Common myeloid progenitor, CD34-positive (primary cell): ENCODE results near the gene MCM7.

Experiments
- CTCF ChIA-PET: fragments of 350-600 bp; sonication (Branson Sonifier 250); formaldehyde crosslinking; loops from one replicate; lab custom pipeline; 2021; ENCODE audit warnings: antibody characterized with exemption; lab: Charles Lee
- POLR2A ChIA-PET: fragments of 350-600 bp; sonication (Branson Sonifier 250); formaldehyde crosslinking; loops from one replicate; lab custom pipeline; 2021; ENCODE audit warnings: antibody characterized with exemption; lab: Charles Lee
- DNase-seq, 3 donors: peaks; one replicate each; pipeline versions ENCODE4 v3.0.0 to v3.0.0-alpha.2; 2013
- H3K27ac ChIP-seq, 2 experiments: 1 replicate in 1 of 2; 2 replicates in 1 of 2; pipeline ENCODE4 v1.7.0; 2013; ENCODE audit warnings: inconsistent platforms in 2 of 2, low read length in 2 of 2, mild to moderate bottlenecking in 2 of 2, low read depth in 1 of 2, moderate library complexity in 1 of 2; ENCODE audit not compliant: severe bottlenecking in 2 of 2, insufficient read depth in 1 of 2, poor library complexity in 1 of 2
- H3K27me3 ChIP-seq, 5 experiments: replicated peaks in 2 of 5; 1 replicate in 3 of 5; 2 replicates in 2 of 5; pipeline versions ENCODE4 v1.6.1 to v1.7.0; 2013; ENCODE audit warnings: low read length in 4 of 5, mild to moderate bottlenecking in 2 of 5, moderate library complexity in 2 of 5, inconsistent platforms in 1 of 5; ENCODE audit not compliant: insufficient read depth in 5 of 5, control insufficient read depth in 4 of 5
- H3K36me3 ChIP-seq, 4 experiments: 1 replicate in 2 of 4; 2 replicates in 2 of 4; pipeline versions ENCODE4 v1.6.1 to v1.7.0; 2013; ENCODE audit warnings: low read length in 3 of 4, control low read depth in 1 of 4, mild to moderate bottlenecking in 1 of 4; ENCODE audit not compliant: control insufficient read depth in 4 of 4, insufficient read depth in 4 of 4
- H3K4me1 ChIP-seq, 4 experiments: 1 replicate in 3 of 4; 2 replicates in 1 of 4; pipeline versions ENCODE4 v1.6.1 to v1.7.1; 2013; ENCODE audit warnings: low read length in 3 of 4, mild to moderate bottlenecking in 3 of 4, control low read depth in 1 of 4, inconsistent platforms in 1 of 4, moderate library complexity in 1 of 4; ENCODE audit not compliant: control insufficient read depth in 4 of 4, insufficient read depth in 4 of 4; ENCODE audit errors: control extremely low read depth in 1 of 4
- H3K4me3 ChIP-seq, 7 experiments: 1 replicate in 4 of 7; 2 replicates in 3 of 7; pipeline versions ENCODE4 v1.5.1 to v1.7.0; 2013; ENCODE audit warnings: mild to moderate bottlenecking in 7 of 7, low read length in 6 of 7, moderate library complexity in 6 of 7, inconsistent platforms in 2 of 7, low read depth in 2 of 7, control low read depth in 1 of 7; ENCODE audit not compliant: insufficient read depth in 4 of 7, control insufficient read depth in 1 of 7; ENCODE audit errors: extremely low read depth in 1 of 7
- H3K9me3 ChIP-seq, 5 experiments: 1 replicate in 4 of 5; 2 replicates in 1 of 5; pipeline versions ENCODE4 v1.6.1 to v1.7.1; 2013; ENCODE audit warnings: low read length in 4 of 5, mild to moderate bottlenecking in 2 of 5, inconsistent platforms in 1 of 5, low read depth in 1 of 5, moderate library complexity in 1 of 5; ENCODE audit not compliant: control insufficient read depth in 4 of 5, insufficient read depth in 2 of 5; ENCODE audit errors: control extremely low read depth in 1 of 5
- WGBS: methylation state at CpG from one replicate; pipeline ENCODE4 v1.1.5; 2013; ENCODE audit not compliant: insufficient coverage; 5-methylcytosine and 5-hydroxymethylcytosine counted together

The MCM7 gene

DNA sequence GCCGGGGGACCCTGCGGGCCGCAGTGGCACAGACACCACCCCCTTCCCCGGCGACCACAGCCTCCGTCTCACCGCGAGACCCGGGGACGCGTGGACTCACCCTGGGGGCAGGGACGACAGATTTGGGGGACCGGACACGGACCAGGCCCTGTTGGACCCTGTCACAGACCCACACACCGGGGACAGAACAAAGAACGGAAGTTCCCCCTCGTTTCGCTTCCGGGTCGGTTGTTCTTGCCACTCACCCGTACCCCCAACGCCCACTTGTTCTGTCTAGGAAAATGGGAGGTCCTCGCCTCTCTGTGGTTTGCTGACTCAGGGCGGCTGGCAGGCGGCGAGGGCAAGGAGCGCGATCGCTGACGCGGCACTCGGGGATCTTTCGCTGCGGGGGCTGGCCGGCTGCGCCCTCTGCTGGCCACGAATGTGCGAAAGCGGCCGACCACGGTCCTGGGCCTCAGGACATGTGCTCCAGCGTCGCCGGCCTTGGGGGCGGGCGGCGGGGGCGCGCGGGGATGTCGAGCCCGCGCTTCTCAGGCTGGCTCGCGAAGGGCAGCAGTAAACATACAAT, 19.6 kb downstream of the MCM7 start, which contains the start of gene ZNF3:
Gene ZNF3 (minus strand): TSS at position 189 of the 568 bp plus-strand sequence. CDS start 4,366 bp downstream, outside the sequence.
- H3K4me3 ChIP-seq, result peak within 1 kb of the TSS; percentile 86 to 99 (median 94)
- H3K36me3 ChIP-seq, result peaks cover 15 to 26% (median 20%) of the 10 kb centered on the region in 4 experiments
- peaks cover 11 to 30% (median 26%) of the 10 kb centered on the region in 4 experiments for H3K4me1 ChIP-seq
- DNase-seq, result peak; percentile 99 to 100 (median 100)
- ChIA-PET CTCF (interaction anchor here (0.6 to 1.4 kb wide), 7 partner anchors 10 to 170 kb away, joined by 3 to 15 read pairs (median 3); partner anchors contain the start of gene ZSCAN21), POLR2A (interaction anchor here (0.5 to 1.4 kb wide), 8 partner anchors 9 to 1202 kb away, joined by 3 to 13 read pairs (median 4); partner anchors contain the start of genes AP4M1 and MCM7)
- no peaks in the 10 kb centered on the region for H3K27me3 ChIP-seq
- H3K9me3 ChIP-seq, result no peaks in the 10 kb centered on the region
- peak within 1 kb of the TSS; percentile 87 to 90 for H3K27ac ChIP-seq
- under 1% methylated on average over 37 of the region's 55 CpGs for WGBS

DNA sequence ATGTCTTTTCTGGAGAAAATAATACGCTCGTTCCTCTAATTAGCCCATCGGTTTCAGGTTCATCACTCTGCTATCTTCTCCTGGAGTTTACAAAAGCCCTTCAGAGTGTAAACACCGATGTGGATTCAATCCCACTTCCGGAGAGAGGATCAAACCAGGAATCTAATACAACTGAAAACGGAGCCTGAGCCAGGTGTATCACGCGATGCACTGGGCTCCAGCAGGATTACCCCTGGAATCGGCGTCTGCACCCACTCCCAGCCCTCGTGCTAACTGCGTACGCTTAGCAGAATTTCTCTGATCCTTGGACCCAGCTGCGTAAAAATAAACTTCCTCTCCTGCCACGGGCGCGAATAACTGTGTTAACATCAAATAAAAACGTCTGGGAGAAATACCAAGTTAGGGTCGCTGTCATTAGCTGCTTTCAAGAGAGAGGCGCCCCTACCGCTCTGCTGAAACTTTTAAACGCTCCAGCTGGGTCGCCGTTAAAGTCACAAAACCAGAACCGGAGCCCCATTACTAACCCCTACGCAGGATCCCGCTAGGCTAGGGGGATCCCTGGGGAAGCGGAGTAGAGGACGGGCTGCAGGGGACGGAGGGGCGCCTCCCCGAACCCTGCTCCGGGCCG, 20.2 kb downstream of the MCM7 start:
- Histone ChIP-seq H3K9me3 (no peaks in the 10 kb centered on the region), H3K4me1 (peaks cover 11 to 30% (median 26%) of the 10 kb centered on the region in 4 experiments), H3K27ac (peak overlapping the region; percentile 87 to 90), H3K27me3 (no peaks in the 10 kb centered on the region), H3K36me3 (peaks cover 20 to 30% (median 24%) of the 10 kb centered on the region in 4 experiments), H3K4me3 (peak overlapping the region; percentile 86 to 99 (median 94))
- CTCF ChIA-PET, result interaction anchor here (0.6 to 1.4 kb wide), 5 partner anchors 10 to 32 kb away, joined by 3 to 15 read pairs (median 3); partner anchors contain the start of gene ZSCAN21
- under 1% methylated on average over 32 of the region's 34 CpGs for WGBS
- POLR2A ChIA-PET, result interaction anchor here (0.6 to 1.0 kb wide), 4 partner anchors 8 to 51 kb away, joined by 3 to 6 read pairs (median 4); partner anchors contain the start of gene ZSCAN21
- peak in 1 of 3 donors; percentile 39 for DNase-seq

DNA sequence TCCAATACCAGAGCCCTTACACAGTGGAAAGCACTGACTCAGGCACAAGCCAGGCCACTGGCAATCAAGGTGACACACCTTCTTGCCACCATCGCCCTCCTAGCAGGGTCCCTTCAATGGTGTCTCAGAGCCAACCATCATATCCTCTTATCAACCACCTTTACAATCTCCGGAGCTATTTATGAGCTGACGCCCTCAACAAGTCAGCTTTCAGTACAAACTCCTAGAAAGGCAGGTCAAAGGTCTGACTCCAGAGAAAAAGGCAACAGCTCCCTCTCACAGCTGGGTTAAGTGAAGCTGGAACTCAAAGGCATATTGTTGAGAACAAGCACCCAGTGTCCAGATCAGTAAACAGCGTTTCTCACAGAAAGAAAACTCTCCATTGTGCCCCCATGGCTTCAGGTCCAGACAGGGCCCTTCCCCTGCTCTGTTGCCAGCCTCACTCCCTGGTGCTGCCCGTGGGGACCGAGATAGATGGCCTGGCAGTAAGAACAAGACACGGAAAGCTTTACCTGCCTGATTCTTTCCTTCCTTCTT, 22.1 kb downstream of the MCM7 start:
- 92% methylated on average over 5 of the region's 7 CpGs for WGBS
- Histone ChIP-seq H3K4me1 (peaks cover 11 to 30% (median 26%) of the 10 kb centered on the region in 4 experiments), H3K27ac (peak overlapping the region in 1 of 2 experiments; percentile 30), H3K4me3 (no peak overlapping the region), H3K9me3 (peaks cover 0 to 10% (median 0%) of the 10 kb centered on the region in 5 experiments), H3K36me3 (peaks cover 35 to 49% (median 43%) of the 10 kb centered on the region in 4 experiments), H3K27me3 (no peaks in the 10 kb centered on the region)
- no peak for DNase-seq
- POLR2A ChIA-PET, result interaction anchor here (0.5 kb wide), 1 partner anchor 50 kb away, joined by 3 read pairs; no protein-coding TSS in a partner anchor
- CTCF ChIA-PET, result interaction anchor here (1.1 kb wide), 1 partner anchor 9 kb away, joined by 6 read pairs; no protein-coding TSS in a partner anchor

DNA sequence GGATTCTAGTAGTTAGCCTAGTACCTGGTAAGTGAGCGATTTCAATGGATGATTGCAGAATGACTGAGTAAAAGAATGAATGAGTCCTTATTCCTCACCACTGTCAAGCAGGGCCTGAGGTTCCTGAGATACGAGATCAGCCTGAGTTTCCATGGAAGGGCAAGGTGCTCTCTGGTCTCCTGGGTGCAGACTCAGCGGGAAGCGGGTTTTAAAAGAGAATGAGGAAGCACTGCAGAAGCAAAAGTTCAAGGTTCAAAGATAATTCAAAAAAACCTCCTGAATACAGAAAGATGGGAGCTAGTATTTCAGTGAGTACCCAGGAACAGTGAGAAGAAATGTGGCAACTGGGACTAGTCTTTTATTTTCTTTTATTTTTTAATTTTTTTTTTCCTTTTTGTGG, 24.0 kb downstream of the MCM7 start:
- Histone ChIP-seq H3K9me3 (peaks cover 0 to 27% (median 15%) of the 10 kb centered on the region in 5 experiments), H3K4me1 (peaks cover 8 to 20% (median 17%) of the 10 kb centered on the region in 4 experiments), H3K36me3 (peaks cover 45 to 68% (median 62%) of the 10 kb centered on the region in 4 experiments), H3K4me3 (no peak overlapping the region), H3K27me3 (no peaks in the 10 kb centered on the region), H3K27ac (no peak overlapping the region)
- WGBS, result 100% methylated on average over 1 of the region's 4 CpGs
- ChIA-PET CTCF (interaction anchor here (0.7 to 0.8 kb wide), 2 partner anchors 14 to 311 kb away, joined by 3 read pairs; no protein-coding TSS in a partner anchor), POLR2A (no interaction called here)
- DNase-seq, result no peak

DNA sequence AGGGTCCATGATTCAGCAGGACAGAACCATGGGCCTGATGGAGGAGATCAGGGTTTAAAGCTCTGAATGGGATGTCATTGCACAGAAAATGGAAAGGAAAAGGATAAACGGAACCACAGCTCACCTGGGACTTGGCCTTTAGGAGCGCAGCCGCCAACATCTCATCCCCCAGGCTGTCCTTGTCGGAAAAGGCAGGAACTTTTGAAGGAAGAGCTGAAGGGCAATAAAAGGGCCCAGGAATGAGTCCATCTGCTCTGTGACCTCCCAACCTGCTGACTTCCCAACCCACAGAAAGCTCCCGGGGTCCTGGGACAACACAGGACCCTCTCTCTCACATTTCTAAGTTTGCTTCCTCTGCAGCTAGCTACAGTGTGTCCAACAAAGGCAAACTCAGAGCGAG, 25.8 kb downstream of the MCM7 start:
- DNase-seq, result no peak
- Histone ChIP-seq H3K27ac (no peak overlapping the region), H3K9me3 (peaks cover 11 to 45% (median 32%) of the 10 kb centered on the region in 5 experiments), H3K4me1 (peaks cover 8 to 11% (median 10%) of the 10 kb centered on the region in 4 experiments), H3K4me3 (no peak overlapping the region), H3K27me3 (no peaks in the 10 kb centered on the region), H3K36me3 (peaks cover 63 to 86% (median 80%) of the 10 kb centered on the region in 4 experiments)
- POLR2A ChIA-PET, result interaction anchor here (0.6 to 0.7 kb wide), 2 partner anchors 20 to 22 kb away, joined by 3 to 4 read pairs; no protein-coding TSS in a partner anchor
- CTCF ChIA-PET, result interaction anchor here (0.6 to 2.8 kb wide), 5 partner anchors 11 to 83 kb away, joined by 3 to 8 read pairs (median 3); no protein-coding TSS in a partner anchor
- WGBS, result 100% methylated on average over 6 of the region's 6 CpGs

DNA sequence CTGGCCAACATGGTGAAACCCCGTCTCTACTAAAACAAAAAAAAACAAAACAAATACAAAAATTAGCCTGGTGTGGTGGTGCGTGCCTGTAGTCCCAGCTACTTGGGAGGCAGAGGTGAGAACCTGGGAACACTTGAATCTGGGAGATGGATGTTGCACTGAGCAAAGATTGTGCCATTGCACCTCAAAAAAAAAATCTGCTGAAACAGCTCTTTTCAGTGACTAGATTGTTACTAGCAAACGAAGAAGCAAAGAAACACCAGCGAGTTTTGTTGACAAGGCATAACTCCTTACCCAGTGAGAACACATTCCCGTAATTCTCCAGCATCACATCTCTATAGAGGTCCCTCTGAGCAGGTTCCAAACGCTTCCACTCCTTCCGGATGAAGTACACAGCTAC, 26.4 kb downstream of the MCM7 start:
- H3K27me3 ChIP-seq, result no peaks in the 10 kb centered on the region
- POLR2A ChIA-PET, result interaction anchor here (0.6 kb wide), 2 partner anchors 9 to 21 kb away, joined by 3 to 4 read pairs; no protein-coding TSS in a partner anchor
- H3K4me3 ChIP-seq, result no peak overlapping the region

More for the DNA sequence above, 26.4 kb downstream of the MCM7 start:
- Histone ChIP-seq H3K9me3 (peaks cover 11 to 51% (median 38%) of the 10 kb centered on the region in 5 experiments), H3K36me3 (peaks cover 63 to 89% (median 86%) of the 10 kb centered on the region in 4 experiments), H3K4me1 (peaks cover 3 to 5% (median 4%) of the 10 kb centered on the region in 4 experiments), H3K27ac (no peak overlapping the region)
- WGBS, result 98% methylated on average over 6 of the region's 7 CpGs
- no peak for DNase-seq
- CTCF ChIA-PET, result interaction anchor here (0.6 to 2.8 kb wide), 5 partner anchors 11 to 83 kb away, joined by 3 to 8 read pairs (median 3); partner anchors contain the start of gene ZSCAN21
